ENCODE results near the gene DSC3. TPM values are rescaled to one million over a fixed set of nuclear protein-coding genes. Genes with fewer than 3 reads are reported as not detected.
A peak's percentile ranks its signal among the peaks of the same experiment; 100 is the strongest.

Gene DSC3
- total RNA-seq, result 10 to 100 TPM; 13.5 to 32.1 TPM

DNA sequence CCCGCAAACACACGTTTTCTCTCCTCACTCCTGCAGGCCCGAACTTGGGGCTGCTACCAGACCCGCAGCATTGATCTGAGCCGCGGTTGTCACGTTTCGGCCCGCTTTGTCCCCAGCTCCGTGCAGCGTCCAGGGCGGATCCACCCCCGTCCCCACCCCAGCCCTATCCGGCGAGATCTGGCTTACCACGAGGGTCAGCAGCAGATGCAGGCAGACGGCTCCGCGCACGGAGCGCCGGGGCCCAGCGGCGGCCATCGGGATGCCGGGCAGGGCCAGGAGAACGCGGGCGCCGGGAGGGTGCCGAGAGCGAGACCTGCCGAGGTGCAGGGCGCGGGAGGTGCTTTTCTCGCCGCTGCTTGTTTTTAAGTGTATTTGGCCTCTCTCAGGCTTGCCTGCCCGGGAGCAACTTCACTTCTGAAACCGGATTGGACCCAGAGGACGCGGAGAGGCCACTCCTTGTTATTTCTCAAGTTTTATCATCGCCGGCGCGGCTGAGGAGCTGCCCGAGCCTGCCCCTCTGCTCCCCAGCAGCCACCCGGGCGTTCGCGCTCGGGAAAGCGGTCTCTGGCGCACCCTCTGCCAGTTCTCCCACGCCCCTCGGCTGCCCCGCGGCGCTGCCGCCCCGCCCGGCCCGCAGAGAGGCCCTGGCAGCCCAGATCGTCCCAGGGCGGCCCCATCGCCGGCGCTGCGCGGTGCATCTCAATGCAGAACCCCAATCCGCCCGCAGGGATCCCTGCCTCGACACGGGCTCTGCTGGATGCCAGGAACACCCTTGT is at the start of gene DSC3:
DSC3 (minus strand) TSS at position 337 of the 776 bp plus-strand sequence; CDS start at position 255, 82 bp downstream.
- WGBS, result under 1% methylated on average over 70 of the region's 73 CpGs
- peak within 1 kb of the TSS; percentile 65 to 73 for H3K27ac ChIP-seq
- DNase-seq (ENCODE audit: low spot score), result peak; percentile 76
- peak within 1 kb of the TSS; percentile 33 to 40 for H3K4me3 ChIP-seq
- no peaks in the 10 kb centered on the region for H3K9me3 ChIP-seq
- TF ChIP-seq, protein P1, sequence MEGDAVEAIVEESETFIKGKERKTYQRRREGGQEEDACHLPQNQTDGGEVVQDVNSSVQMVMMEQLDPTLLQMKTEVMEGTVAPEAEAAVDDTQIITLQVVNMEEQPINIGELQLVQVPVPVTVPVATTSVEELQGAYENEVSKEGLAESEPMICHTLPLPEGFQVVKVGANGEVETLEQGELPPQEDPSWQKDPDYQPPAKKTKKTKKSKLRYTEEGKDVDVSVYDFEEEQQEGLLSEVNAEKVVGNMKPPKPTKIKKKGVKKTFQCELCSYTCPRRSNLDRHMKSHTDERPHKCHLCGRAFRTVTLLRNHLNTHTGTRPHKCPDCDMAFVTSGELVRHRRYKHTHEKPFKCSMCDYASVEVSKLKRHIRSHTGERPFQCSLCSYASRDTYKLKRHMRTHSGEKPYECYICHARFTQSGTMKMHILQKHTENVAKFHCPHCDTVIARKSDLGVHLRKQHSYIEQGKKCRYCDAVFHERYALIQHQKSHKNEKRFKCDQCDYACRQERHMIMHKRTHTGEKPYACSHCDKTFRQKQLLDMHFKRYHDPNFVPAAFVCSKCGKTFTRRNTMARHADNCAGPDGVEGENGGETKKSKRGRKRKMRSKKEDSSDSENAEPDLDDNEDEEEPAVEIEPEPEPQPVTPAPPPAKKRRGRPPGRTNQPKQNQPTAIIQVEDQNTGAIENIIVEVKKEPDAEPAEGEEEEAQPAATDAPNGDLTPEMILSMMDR (IDR thresholded peaks at IDR 0.05), result peak in 1 of 4 experiments; percentile 20
- peak; percentile 20 for TF ChIP-seq POLR2AphosphoS5 (IDR thresholded peaks at IDR 0.05)
- peak; percentile 66 for TF ChIP-seq POLR2A (IDR thresholded peaks at IDR 0.05)
- H3K36me3 ChIP-seq, result no peaks in the 10 kb centered on the region
- H3K4me1 ChIP-seq (replicated peaks), result no peaks in the 10 kb centered on the region
- intact Hi-C loops (cut with DNase I), result loop anchor here (10.0 kb wide), 1 partner anchor 62 kb away; the partner anchor contains the start of gene DSC2
- no peaks in the 10 kb centered on the region for H3K27me3 ChIP-seq (replicated peaks; ENCODE audit: insufficient read depth)

DNA sequence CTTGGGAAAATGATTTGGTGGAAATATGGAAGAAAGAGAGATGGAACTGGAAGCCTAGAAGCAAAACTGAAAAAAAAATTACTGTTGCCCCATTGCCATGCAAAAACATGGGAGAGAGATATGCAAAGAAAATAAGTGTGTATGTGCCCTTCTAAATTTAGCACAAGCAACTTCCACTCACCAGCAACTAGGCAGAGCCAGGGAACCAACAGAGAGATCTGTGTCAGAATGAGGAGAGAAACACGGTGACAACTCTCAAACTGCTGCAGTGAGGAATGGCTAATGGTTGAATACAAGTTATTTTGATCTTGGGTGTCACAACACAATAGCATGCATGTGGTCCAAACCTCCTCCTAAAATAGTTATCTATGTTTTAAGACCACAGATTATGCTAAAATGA is 48.8 kb upstream of the DSC3 start:
- H3K27me3 ChIP-seq (replicated peaks; ENCODE audit: insufficient read depth), result no peaks in the 10 kb centered on the region
- intact Hi-C loops (cut with DNase I), result no loop called here
- TF ChIP-seq POLR2AphosphoS5 (IDR thresholded peaks at IDR 0.05) (no peak), POLR2A (IDR thresholded peaks at IDR 0.05) (no peak)
- TF ChIP-seq, protein P1 (IDR thresholded peaks at IDR 0.05), result no peak
- no peak overlapping the region for H3K27ac ChIP-seq
- H3K9me3 ChIP-seq, result no peaks in the 10 kb centered on the region
- H3K4me1 ChIP-seq (replicated peaks), result no peaks in the 10 kb centered on the region
- WGBS, result 71% methylated on average over 1 of the region's 1 CpG
- no peak for DNase-seq (ENCODE audit: low spot score)
- H3K4me3 ChIP-seq, result no peak overlapping the region
- H3K36me3 ChIP-seq, result no peaks in the 10 kb centered on the region

DNA sequence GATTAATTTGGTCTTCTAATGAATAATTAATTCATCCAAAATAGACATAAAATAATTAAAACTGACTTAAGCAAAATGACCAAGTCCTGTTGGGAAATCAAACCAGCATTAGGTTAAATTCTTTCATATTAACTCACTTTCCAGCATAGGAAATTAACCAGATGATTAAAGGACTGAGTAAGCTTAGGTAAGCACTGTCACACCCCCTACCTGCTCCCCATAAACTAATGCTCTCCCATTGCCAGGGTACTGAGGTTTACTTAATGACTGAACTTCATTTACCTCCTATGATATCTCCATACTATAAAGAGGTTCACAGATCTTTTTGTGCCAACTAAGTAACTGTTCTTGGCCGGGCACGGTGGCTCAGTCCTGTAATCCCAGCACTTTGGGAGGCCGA is 46.0 kb upstream of the DSC3 start:
- no peaks in the 10 kb centered on the region for H3K4me1 ChIP-seq (replicated peaks)
- H3K9me3 ChIP-seq, result no peaks in the 10 kb centered on the region
- intact Hi-C loops (cut with DNase I), result no loop called here
- H3K27me3 ChIP-seq (replicated peaks; ENCODE audit: insufficient read depth), result no peaks in the 10 kb centered on the region
- no peak overlapping the region for H3K4me3 ChIP-seq
- no peak overlapping the region for H3K27ac ChIP-seq
- no peaks in the 10 kb centered on the region for H3K36me3 ChIP-seq
- TF ChIP-seq POLR2AphosphoS5 (IDR thresholded peaks at IDR 0.05) (no peak), POLR2A (IDR thresholded peaks at IDR 0.05) (no peak)
- TF ChIP-seq, protein P1 (IDR thresholded peaks at IDR 0.05), result no peak
- DNase-seq (ENCODE audit: low spot score), result no peak
- WGBS, result 94% methylated on average over 3 of the region's 3 CpGs

DNA sequence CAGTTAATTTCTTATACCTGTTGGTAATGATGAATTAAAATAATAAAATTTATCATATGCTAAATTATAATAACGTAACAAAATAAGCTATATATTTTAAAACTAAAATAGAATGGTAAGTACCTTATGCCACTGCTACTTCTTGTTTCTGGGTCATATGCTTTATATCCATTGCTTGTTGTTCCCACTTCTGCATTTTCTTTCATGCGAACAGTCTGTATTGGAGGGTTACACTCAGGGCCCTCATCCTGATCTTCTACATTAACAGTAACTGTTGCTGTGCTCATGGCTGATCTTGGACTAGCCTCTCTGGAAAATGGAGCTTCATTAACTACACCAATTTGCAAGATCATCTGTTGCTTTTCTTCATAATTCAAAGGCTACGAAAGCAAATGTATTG is 37.4 kb upstream of the DSC3 start:
- TF ChIP-seq, protein P1 (IDR thresholded peaks at IDR 0.05), result no peak
- TF ChIP-seq POLR2AphosphoS5 (IDR thresholded peaks at IDR 0.05), result no peak
- TF ChIP-seq POLR2A (IDR thresholded peaks at IDR 0.05), result no peak
- no peaks in the 10 kb centered on the region for H3K4me1 ChIP-seq (replicated peaks)
- H3K27me3 ChIP-seq (replicated peaks; ENCODE audit: insufficient read depth), result no peaks in the 10 kb centered on the region
- H3K9me3 ChIP-seq, result no peaks in the 10 kb centered on the region
- no peak overlapping the region for H3K4me3 ChIP-seq
- intact Hi-C loops (cut with DNase I), result no loop called here
- H3K36me3 ChIP-seq, result no peaks in the 10 kb centered on the region
- no peak overlapping the region for H3K27ac ChIP-seq
- DNase-seq (ENCODE audit: low spot score), result no peak
- 94% methylated on average over 3 of the region's 3 CpGs for WGBS

DNA sequence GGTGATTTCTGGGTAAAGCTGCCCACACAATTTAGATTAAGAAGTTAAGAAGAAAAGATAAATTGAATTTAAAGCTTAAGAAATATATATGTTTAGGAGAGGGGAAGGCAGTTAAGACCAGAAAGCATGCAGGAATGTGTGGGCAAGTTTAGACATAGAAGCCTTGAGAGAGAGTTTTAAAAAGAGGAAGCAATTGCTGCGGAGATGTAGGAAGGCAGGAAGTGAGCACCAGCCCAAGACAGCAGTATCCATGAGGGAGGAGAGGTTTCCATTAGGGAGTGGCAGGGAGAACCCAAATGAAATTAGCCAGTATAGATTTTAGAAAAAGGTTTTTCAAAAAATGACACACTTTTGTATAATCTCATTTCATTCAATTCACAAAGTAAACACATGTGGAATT is 35.3 kb upstream of the DSC3 start:
- no peak overlapping the region for H3K27ac ChIP-seq
- no peaks in the 10 kb centered on the region for H3K4me1 ChIP-seq (replicated peaks)
- TF ChIP-seq, protein P1 (IDR thresholded peaks at IDR 0.05), result no peak
- TF ChIP-seq POLR2AphosphoS5 (IDR thresholded peaks at IDR 0.05), result no peak
- no peak for TF ChIP-seq POLR2A (IDR thresholded peaks at IDR 0.05)
- no peak for DNase-seq (ENCODE audit: low spot score)
- no peak overlapping the region for H3K4me3 ChIP-seq
- no peaks in the 10 kb centered on the region for H3K9me3 ChIP-seq
- no peaks in the 10 kb centered on the region for H3K36me3 ChIP-seq
- H3K27me3 ChIP-seq (replicated peaks; ENCODE audit: insufficient read depth), result no peaks in the 10 kb centered on the region
- WGBS, result 74% methylated on average over 1 of the region's 1 CpG
- intact Hi-C loops (cut with DNase I), result no loop called here
